T47D (cell line): ENCODE measurements around the gene ZIC2.

Experiments
- DNase-seq, 2 experiments: peaks; one replicate each; pipeline versions ENCODE4 v3.0.0 to v3.0.0-alpha.2; 2011 to 2012; ENCODE audit warnings: low read depth in 1 of 2, low spot score in 1 of 2
- JUND ChIP-seq: IDR thresholded peaks from 2 replicates; pipeline ENCODE4 v1.6.1; 2012; ENCODE audit warnings: low read depth
- in situ Hi-C: cut with HindIII; loops from 2 replicates; pipeline ENCODE4 v1.10.0; 2016; ENCODE audit warnings: low sequenced_read_pairs, low pct_unique_long_range_greater_than_20kb

Gene ZIC2

DNA sequence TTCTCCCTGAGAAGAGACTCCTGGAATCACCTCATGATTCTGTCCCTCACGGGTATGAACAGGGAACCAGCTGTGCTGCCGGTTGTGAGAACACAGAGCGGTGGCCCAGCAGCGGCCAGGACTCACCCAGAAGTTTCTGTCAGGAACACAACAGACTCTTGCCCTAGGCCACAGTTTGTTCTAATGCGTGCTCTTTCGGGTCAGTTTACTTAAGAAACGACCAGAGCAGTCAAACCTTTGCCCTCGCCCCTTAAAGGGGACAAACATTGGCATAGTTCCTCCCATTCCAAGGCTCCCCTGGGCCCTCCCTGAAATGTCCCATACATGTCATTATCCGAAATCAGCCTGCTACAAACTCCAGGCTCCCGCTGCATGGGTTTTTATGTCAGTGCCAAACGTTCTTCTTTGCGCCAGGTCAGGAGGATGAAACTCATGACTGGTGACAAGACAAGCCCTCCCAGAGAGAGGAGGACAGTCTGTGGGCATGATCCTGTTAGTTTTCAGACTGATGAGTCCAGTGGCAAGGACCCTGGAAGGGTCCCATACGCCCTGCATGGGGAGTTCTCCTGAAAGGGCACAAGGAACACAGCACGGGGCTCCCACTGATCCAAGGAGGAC, 28.3 kb upstream of the ZIC2 start:
- in situ Hi-C loops, result no loop called here
- TF ChIP-seq JUND, result no peak
- DNase-seq, result no peak

GRCh38 chr13:99955107-99955746, 26.4 kb upstream of the ZIC2 start:
- in situ Hi-C loops, result no loop called here
- no peak for TF ChIP-seq JUND
- no peak for DNase-seq

GRCh38 chr13:99955747-99956472, 25.7 kb upstream of the ZIC2 start:
- no peak for TF ChIP-seq JUND
- in situ Hi-C loops, result no loop called here
- no peak for DNase-seq

DNA sequence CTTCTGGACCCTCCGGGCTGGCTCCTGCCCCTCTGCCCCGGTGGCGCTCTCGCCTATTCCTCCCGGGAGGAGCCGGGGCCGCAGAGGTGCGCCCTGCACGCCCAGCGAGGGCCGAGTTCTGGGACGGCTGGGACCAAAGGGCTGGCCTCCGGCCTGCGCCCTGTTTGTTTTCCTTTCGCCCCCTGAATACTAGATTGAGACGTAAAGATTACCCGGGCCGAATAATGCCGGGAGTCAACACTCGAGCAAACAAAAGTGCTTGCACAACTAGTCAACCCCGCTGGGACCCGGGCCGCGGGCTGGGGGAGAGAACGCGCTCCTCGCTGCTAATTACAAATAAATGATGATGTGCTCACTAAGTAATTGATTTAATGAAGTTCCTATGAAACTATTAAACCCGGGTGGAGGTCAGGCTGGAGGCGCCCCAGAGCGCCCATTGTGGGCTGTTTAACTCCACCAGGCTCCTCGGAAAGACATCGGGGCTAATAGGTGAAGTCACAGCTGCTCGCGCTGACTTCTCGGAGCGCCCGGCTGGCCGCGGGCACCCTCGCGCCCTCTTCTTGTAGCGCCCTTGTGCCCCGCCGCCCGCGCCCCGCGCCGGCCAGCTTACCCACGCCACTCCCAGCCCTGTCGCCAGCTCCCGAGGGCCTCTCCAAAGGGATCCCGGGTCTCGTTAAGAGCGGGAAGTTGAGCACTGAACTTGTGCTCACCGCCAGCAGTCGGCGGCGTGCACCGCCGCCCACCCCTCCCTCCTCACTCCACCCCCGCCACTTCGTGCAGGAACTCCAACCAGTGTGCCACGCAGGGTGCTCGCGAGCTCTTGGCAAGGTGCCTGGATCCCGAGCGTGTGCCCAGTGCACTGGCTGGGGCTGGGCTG, 24.9 kb upstream of the ZIC2 start:
- no peak for TF ChIP-seq JUND
- DNase-seq, result peak in 1 of 2 experiments; percentile 39
- in situ Hi-C loops, result no loop called here

- in situ Hi-C loops, result no loop called here
- no peak for TF ChIP-seq JUND
Measured at GRCh38 chr13:99958406-99959126, 23.0 kb upstream of the ZIC2 start.

DNA sequence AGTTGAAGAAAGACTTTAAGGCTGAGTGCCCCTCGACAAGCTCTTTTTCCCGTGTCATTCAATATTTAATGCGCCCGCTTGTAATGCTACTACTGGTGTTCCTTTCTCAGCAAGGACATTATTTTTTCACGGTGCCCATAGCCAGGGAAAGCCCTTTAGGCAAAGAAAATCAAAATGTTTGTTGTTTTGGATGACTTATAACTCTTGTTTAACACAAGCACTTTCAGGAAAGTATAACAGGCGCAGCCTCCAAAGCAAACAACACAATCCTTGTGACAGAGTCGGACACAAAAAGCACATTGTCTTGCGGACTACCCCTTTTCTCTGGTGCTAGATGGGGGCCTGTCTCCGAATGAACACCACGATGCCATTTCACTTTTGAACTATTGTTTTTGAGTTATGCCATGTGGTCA, 22.5 kb upstream of the ZIC2 start:
- no peak for TF ChIP-seq JUND
- in situ Hi-C loops, result no loop called here
- DNase-seq, result no peak

More at GRCh38 chr13:99958406-99959126, 23.0 kb upstream of the ZIC2 start:
- DNase-seq, result no peak

- in situ Hi-C loops, result no loop called here
- no peak for DNase-seq
- no peak for TF ChIP-seq JUND
Measured at GRCh38 chr13:99959540-99960230, 21.9 kb upstream of the ZIC2 start.

DNA sequence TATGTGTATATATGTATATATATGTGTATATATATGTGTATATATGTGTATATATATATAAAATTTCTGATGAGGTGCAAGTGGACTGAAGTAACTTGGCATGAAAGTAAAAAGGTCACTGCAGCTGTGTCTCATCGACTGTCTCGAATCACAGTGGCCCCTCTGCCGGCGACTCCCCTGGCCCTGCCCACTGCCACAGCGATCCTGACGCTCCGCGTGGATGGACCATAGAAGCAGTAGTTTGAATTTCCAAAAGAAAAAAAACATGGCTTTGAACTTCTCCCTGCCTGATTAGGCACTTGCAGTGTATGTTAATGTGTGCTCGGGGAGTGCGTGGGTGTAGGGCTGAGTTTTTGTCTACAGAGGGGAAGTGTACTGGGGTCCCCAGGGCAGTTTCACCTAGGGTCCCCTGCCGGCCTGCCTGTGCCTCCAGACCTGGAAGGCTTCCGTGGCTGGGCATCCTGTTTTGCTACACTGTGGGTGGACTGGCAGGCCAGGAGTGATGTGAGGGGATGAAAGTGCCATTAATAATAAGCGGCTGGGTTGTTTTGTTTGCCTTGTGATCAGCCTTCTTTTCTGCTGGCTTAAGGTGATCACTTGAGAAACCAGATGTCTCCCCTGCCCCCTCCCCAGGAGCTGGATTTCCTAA, 20.8 kb upstream of the ZIC2 start:
- DNase-seq, result no peak
- in situ Hi-C loops, result no loop called here
- TF ChIP-seq JUND, result no peak

GRCh38 chr13:99961636-99962035, 19.9 kb upstream of the ZIC2 start:
- no peak for TF ChIP-seq JUND
- DNase-seq, result no peak
- in situ Hi-C loops, result no loop called here

GRCh38 chr13:99962242-99962641, 19.3 kb upstream of the ZIC2 start:
- TF ChIP-seq JUND, result no peak
- in situ Hi-C loops, result no loop called here
- DNase-seq, result no peak

GRCh38 chr13:99963816-99964339, 17.7 kb upstream of the ZIC2 start:
- TF ChIP-seq JUND, result no peak
- in situ Hi-C loops, result no loop called here
- no peak for DNase-seq
